Activated T-cell treated with anti-CD3 and anti-CD28 coated beads for 1 hour (primary cell): ENCODE results near the gene ZNF169.
"Not testable (repeated sequence)": the region's sequence is repeated elsewhere in the genome, so short reads cannot be mapped to it uniquely, and the experiment has no call there.

Experiments used
- DNase-seq: peaks from one replicate; pipeline ENCODE4 v3.0.0-alpha.2; 2020; ENCODE audit warnings: low read depth

Gene ZNF169

GRCh38 chr9:94287877-94288513 is 28.9 kb downstream of the ZNF169 start:
- no peak for DNase-seq

- no peak for DNase-seq
Measured at GRCh38 chr9:94289691-94290090, 30.6 kb downstream of the ZNF169 start.

GRCh38 chr9:94298949-94299599 is 40.0 kb downstream of the ZNF169 start:
- DNase-seq, result no peak

GRCh38 chr9:94300470-94301301 is 41.6 kb downstream of the ZNF169 start:
- no peak for DNase-seq

GRCh38 chr9:94301583-94301982 is 42.5 kb downstream of the ZNF169 start:
- DNase-seq, result no peak

- no peak for DNase-seq
Measured at GRCh38 chr9:94302426-94302825, 43.3 kb downstream of the ZNF169 start.

GRCh38 chr9:94303321-94303720 is 44.2 kb downstream of the ZNF169 start:
- no peak for DNase-seq

- not testable (repeated sequence) for DNase-seq
Measured at GRCh38 chr9:94315034-94315984, 56.2 kb downstream of the ZNF169 start.

- DNase-seq, result not testable (repeated sequence)
Measured at GRCh38 chr9:94316236-94316635, 57.1 kb downstream of the ZNF169 start.

- DNase-seq, result not testable (repeated sequence)
Measured at GRCh38 chr9:94317949-94318657, 59.0 kb downstream of the ZNF169 start.

GRCh38 chr9:94322342-94322940 is 63.3 kb downstream of the ZNF169 start:
- not testable (repeated sequence) for DNase-seq

GRCh38 chr9:94323153-94323798 is 64.2 kb downstream of the ZNF169 start:
- not testable (repeated sequence) for DNase-seq

GRCh38 chr9:94325583-94325982 is 66.5 kb downstream of the ZNF169 start:
- DNase-seq, result not testable (repeated sequence)

- DNase-seq, result not testable (repeated sequence)
Measured at GRCh38 chr9:94328544-94328943, 69.4 kb downstream of the ZNF169 start, which contains the start of gene NUTM2F. TSS of gene NUTM2F (minus strand) at chr9:94328644. CDS start at chr9:94328623, 21 bp downstream.

- not testable (repeated sequence) for DNase-seq
Measured at GRCh38 chr9:94336445-94336844, 77.3 kb downstream of the ZNF169 start.

GRCh38 chr9:94338723-94339122 is 79.6 kb downstream of the ZNF169 start:
- DNase-seq, result not testable (repeated sequence)

- not testable (repeated sequence) for DNase-seq
Measured at GRCh38 chr9:94339657-94340056, 80.6 kb downstream of the ZNF169 start.

GRCh38 chr9:94340750-94341149 is 81.7 kb downstream of the ZNF169 start:
- DNase-seq, result not testable (repeated sequence)

- not testable (repeated sequence) for DNase-seq
Measured at GRCh38 chr9:94341703-94342102, 82.6 kb downstream of the ZNF169 start.

GRCh38 chr9:94347451-94347850 is 88.4 kb downstream of the ZNF169 start:
- DNase-seq, result not testable (repeated sequence)
